Muscle of arm (tissue), 12 donors: ENCODE measurements around the gene ARHGEF39. TPM values are rescaled to one million over a fixed set of nuclear protein-coding genes. Genes with fewer than 3 reads are reported as not detected.

Experiments
- DNase-seq: peaks from one replicate; pipeline ENCODE4 v3.0.0-alpha.2; 2013
- polyA plus RNA-seq, 12 donors: library from polyadenylated mRNA; unstranded; fragments of 120-200 nt; gene quantifications; one replicate each; pipeline ENCODE4 v1.2.1, GENCODE V29; 2013; ENCODE audit not compliant: insufficient read length in 12 of 12

ARHGEF39 gene
- polyA plus RNA-seq, 12 donors: 3.3 to 8.0 (median 5.2) TPM; not detected in 1

- no peak for DNase-seq
Measured at GRCh38 chr9:35675732-35676392, 10.9 kb upstream of the ARHGEF39 start.

GRCh38 chr9:35675204-35675603 lies 10.2 kb upstream of the ARHGEF39 start:
- DNase-seq: no peak

- DNase-seq: no peak
Measured at GRCh38 chr9:35674025-35674361, 9.0 kb upstream of the ARHGEF39 start.

- no peak for DNase-seq
Measured at GRCh38 chr9:35673132-35674024, 8.4 kb upstream of the ARHGEF39 start, which contains the start of gene CA9. CA9 (plus strand) TSS chr9:35673928; CDS start chr9:35673960, 32 bp downstream.

- no peak for DNase-seq
Measured at GRCh38 chr9:35669331-35670145, 4.5 kb upstream of the ARHGEF39 start.

GRCh38 chr9:35667939-35668338 lies 2.9 kb upstream of the ARHGEF39 start:
- DNase-seq: no peak

GRCh38 chr9:35666549-35666948 lies 1.6 kb upstream of the ARHGEF39 start:
- DNase-seq: no peak

- no peak for DNase-seq
Measured at GRCh38 chr9:35666045-35666444, 1.1 kb upstream of the ARHGEF39 start.

- no peak for DNase-seq
Measured at GRCh38 chr9:35665471-35665818, 450 bp upstream of the ARHGEF39 start.

GRCh38 chr9:35662437-35662836 lies 2.6 kb downstream of the ARHGEF39 start:
- no peak for DNase-seq

- DNase-seq: no peak
Measured at GRCh38 chr9:35661756-35662350, 3.1 kb downstream of the ARHGEF39 start.

GRCh38 chr9:35660966-35661415 lies 4.0 kb downstream of the ARHGEF39 start:
- DNase-seq: no peak

GRCh38 chr9:35659340-35659739 lies 5.7 kb downstream of the ARHGEF39 start:
- no peak for DNase-seq

GRCh38 chr9:35658968-35659220 lies 6.1 kb downstream of the ARHGEF39 start:
- DNase-seq: no peak

GRCh38 chr9:35658137-35658967 lies 6.6 kb downstream of the ARHGEF39 start, which contains the start of gene CCDC107:
CCDC107 (plus strand) TSS chr9:35658292; CDS start chr9:35658380, 88 bp downstream.
- DNase-seq: peak; percentile 89

GRCh38 chr9:35657546-35658136 lies 7.4 kb downstream of the ARHGEF39 start, which contains the start of gene RMRP:
RMRP (minus strand) TSS chr9:35658019.
- DNase-seq: peak; percentile 98

- DNase-seq: no peak
Measured at GRCh38 chr9:35656831-35657545, 8.0 kb downstream of the ARHGEF39 start.

GRCh38 chr9:35656348-35656747 lies 8.6 kb downstream of the ARHGEF39 start:
- no peak for DNase-seq

- no peak for DNase-seq
Measured at GRCh38 chr9:35653611-35654010, 11.4 kb downstream of the ARHGEF39 start.

GRCh38 chr9:35652829-35653209 lies 12.2 kb downstream of the ARHGEF39 start:
- DNase-seq: no peak
